HCT116 (cell line): ENCODE measurements around the gene LRRC61. TPM values are rescaled to one million over a fixed set of nuclear protein-coding genes. Genes with fewer than 3 reads are reported as not detected.

ENCODE experiments used
- ATAC-seq: fragments of 200-7000 bp; cut with Tn5 transposase; 2 replicates; pipeline ENCODE4 v1.9.1; 2020; ENCODE audit warnings: mild to moderate bottlenecking, moderate library complexity
- BruUV-seq: library from RNA; stranded (reverse); fragments of 400-500 nt; replicated peaks from 2 replicates; lab custom pipeline; 2021; lab: Mats Ljungman, UMichigan
- CTCF ChIA-PET: fragments of 300-600 bp; sonication (Branson Sonifier 250); formaldehyde crosslinking; loops from one replicate; lab custom pipeline; 2021; ENCODE audit warnings: antibody characterized with exemption; lab: Charles Lee
- POLR2A ChIA-PET: fragments of 300-600, 350-600 bp; sonication (Branson Sonifier 250); formaldehyde crosslinking; loops from one replicate; lab custom pipeline; 2021; ENCODE audit warnings: antibody characterized with exemption; lab: Charles Lee
- RAD21 ChIA-PET, 2 experiments: fragments of 300-600 bp; sonication (Branson Sonifier 250); formaldehyde crosslinking; loops; one replicate each; lab custom pipeline; 2023; ENCODE audit warnings: low total read pairs in 2 of 2; ENCODE audit not compliant: uncharacterized antibody in 2 of 2, unreplicated experiment in 2 of 2, low non-redundant PET in 1 of 2; lab: Charles Lee
- DNase-seq: peaks from one replicate; pipeline ENCODE4 v3.0.0-alpha.2; 2010; ENCODE audit warnings: low read depth, low spot score
- H2AFZ ChIP-seq: fragments of 200-600 bp; shearing (Covaris generic), sonication (generic); 2 replicates; pipeline ENCODE4 v1.6.1; 2017; ENCODE audit warnings: low read depth, mixed run types, mixed read lengths, antibody characterized with exemption, low read length; ENCODE audit not compliant: poor library complexity, severe bottlenecking
- H3K27ac ChIP-seq: 2 replicates; pipeline ENCODE4 v1.5.1; 2012; ENCODE audit warnings: low read depth, low read length
- H3K27me3 ChIP-seq: fragments of 200-600 bp; sonication (generic); 2 replicates; pipeline ENCODE4 v1.6.1; 2016; ENCODE audit warnings: mixed run types, low read length, mixed read lengths; ENCODE audit not compliant: insufficient read depth
- H3K36me3 ChIP-seq, 2 experiments: fragments of 200-500 bp in 1 of 2; fragments of 200-600 bp in 1 of 2; sonication (Bioruptor generic) in 1 of 2; sonication (generic) in 1 of 2; 2 replicates each; pipeline versions ENCODE4 v1.5.1 to v1.6.1; 2014 to 2016; ENCODE audit warnings: low read length in 2 of 2, inconsistent platforms in 1 of 2, mixed read lengths in 1 of 2, mixed run types in 1 of 2; ENCODE audit not compliant: insufficient read depth in 2 of 2, control insufficient read depth in 1 of 2
- H3K4me1 ChIP-seq, 2 experiments: fragments of 200-600 bp in 1 of 2; sonication (generic) in 1 of 2; 2 replicates each; pipeline versions ENCODE4 v1.5.1 to v1.6.1; 2012 to 2017; ENCODE audit warnings: low read length in 2 of 2, inconsistent platforms in 1 of 2, mild to moderate bottlenecking in 1 of 2, mixed read lengths in 1 of 2, mixed run types in 1 of 2, moderate library complexity in 1 of 2; ENCODE audit not compliant: insufficient read depth in 2 of 2, control insufficient read depth in 1 of 2
- H3K4me2 ChIP-seq: fragments of 200-600 bp; sonication (generic); 2 replicates; pipeline ENCODE4 v1.6.1; 2017; ENCODE audit warnings: mixed run types, low read length, mixed read lengths
- H3K4me3 ChIP-seq, 2 experiments: fragments of 200-600 bp in 1 of 2; sonication (generic) in 1 of 2; replicated peaks in 1 of 2; 2 replicates each; pipeline ENCODE4 v1.5.1; 2011 to 2016; ENCODE audit warnings: low read length in 2 of 2, control low read depth in 1 of 2, low read depth in 1 of 2, mild to moderate bottlenecking in 1 of 2, mixed read lengths in 1 of 2, mixed run types in 1 of 2
- H3K79me2 ChIP-seq: fragments of 200-600 bp; sonication (generic); 2 replicates; pipeline ENCODE4 v1.6.1; 2017; ENCODE audit warnings: mild to moderate bottlenecking, mixed run types, low read length, moderate library complexity, mixed read lengths; ENCODE audit not compliant: insufficient read depth
- H3K9ac ChIP-seq: fragments of 200-600 bp; sonication (generic); 2 replicates; pipeline ENCODE4 v1.6.1; 2016; ENCODE audit warnings: low read length, mixed read lengths
- H3K9me2 ChIP-seq: fragments of 200-600 bp; sonication (generic), shearing (Covaris generic); 2 replicates; pipeline ENCODE4 v1.6.1; 2017; ENCODE audit warnings: mixed run types, mild to moderate bottlenecking, moderate library complexity; ENCODE audit not compliant: insufficient read depth
- H3K9me3 ChIP-seq, 2 experiments: fragments of 200-500 bp in 1 of 2; fragments of 200-600 bp in 1 of 2; sonication (Bioruptor generic) in 1 of 2; sonication (generic) in 1 of 2; 2 replicates each; pipeline ENCODE4 v1.6.1; 2014 to 2017; ENCODE audit warnings: low read length in 2 of 2, mixed read lengths in 2 of 2, inconsistent platforms in 1 of 2, low read depth in 1 of 2, mild to moderate bottlenecking in 1 of 2, mixed run types in 1 of 2, moderate library complexity in 1 of 2; ENCODE audit not compliant: control insufficient read depth in 1 of 2, insufficient read depth in 1 of 2
- H4K20me1 ChIP-seq: fragments of 200-600 bp; sonication (generic), shearing (Covaris generic); 2 replicates; pipeline ENCODE4 v1.6.1; 2017; ENCODE audit warnings: mixed run types, mild to moderate bottlenecking, moderate library complexity; ENCODE audit not compliant: insufficient read depth
- CBX3 ChIP-seq: IDR thresholded peaks from 2 replicates; pipeline ENCODE4 v1.6.1; 2012; ENCODE audit warnings: low read depth
- CEBPB ChIP-seq: IDR thresholded peaks from 2 replicates; pipeline ENCODE4 v1.6.1; 2012; ENCODE audit warnings: low read depth
- EGR1 ChIP-seq: IDR thresholded peaks from 2 replicates; pipeline ENCODE4 v1.6.1; 2012; ENCODE audit warnings: low read depth
- ELF1 ChIP-seq: IDR thresholded peaks from 2 replicates; pipeline ENCODE4 v1.6.1; 2012; ENCODE audit warnings: low read depth, borderline replicate concordance
- EZH2 ChIP-seq: fragments of 200-600 bp; sonication (generic); IDR thresholded peaks from 2 replicates; pipeline ENCODE4 v1.6.1; 2017; ENCODE audit warnings: antibody characterized with exemption, mixed run types
- EZH2phosphoT487 ChIP-seq: fragments of 200-600 bp; IDR thresholded peaks from 2 replicates; pipeline ENCODE4 v1.6.1; 2018; ENCODE audit warnings: antibody characterized with exemption, borderline replicate concordance
- JUND ChIP-seq: IDR thresholded peaks from 2 replicates; pipeline ENCODE4 v1.6.1; 2012
- MAX ChIP-seq: IDR thresholded peaks from 2 replicates; pipeline ENCODE4 v1.6.1; 2012
- POLR2AphosphoS5 ChIP-seq: IDR thresholded peaks from 2 replicates; pipeline ENCODE4 v1.6.1; 2011; ENCODE audit warnings: mild to moderate bottlenecking, low read depth, low read length, moderate library complexity
- REST ChIP-seq: IDR thresholded peaks from 2 replicates; pipeline ENCODE4 v1.6.1; 2012; ENCODE audit warnings: low read depth
- SIN3A ChIP-seq: IDR thresholded peaks from 2 replicates; pipeline ENCODE4 v1.6.1; 2012; ENCODE audit warnings: low read depth
- SP1 ChIP-seq: IDR thresholded peaks from 2 replicates; pipeline ENCODE4 v1.6.1; 2012; ENCODE audit warnings: low read depth
- SRF ChIP-seq: IDR thresholded peaks from 2 replicates; pipeline ENCODE4 v1.6.1; 2012; ENCODE audit warnings: low read depth
- YY1 ChIP-seq: IDR thresholded peaks from 2 replicates; pipeline ENCODE4 v1.6.1; 2011; ENCODE audit warnings: low read length, low read depth, moderate library complexity, mild to moderate bottlenecking; ENCODE audit not compliant: insufficient replicate concordance; ENCODE audit errors: extremely low read depth
- ZBTB33 ChIP-seq: IDR thresholded peaks from 2 replicates; pipeline ENCODE4 v1.6.1; 2011; ENCODE audit warnings: mild to moderate bottlenecking, low read length, moderate library complexity; ENCODE audit not compliant: insufficient replicate concordance; ENCODE audit errors: extremely low read depth
- intact Hi-C: fragments of 100-400 bp; cut with micrococcal nuclease; formaldehyde crosslinking; loops from 2 replicates; pipeline ENCODE4 v1.10.0; 2022
- total RNA-seq: library from RNA; stranded (reverse); gene quantifications from one replicate; pipeline ENCODE4 v1.2.1, GENCODE V29; 2021; ENCODE audit not compliant: unreplicated experiment

LRRC61 gene
- total RNA-seq, 1 experiment from 2014 or later: 12.0 TPM

- TF ChIP-seq REST: no peak
- no peak for TF ChIP-seq EZH2
- TF ChIP-seq EGR1: no peak
- no peak for TF ChIP-seq SIN3A
- TF ChIP-seq SRF: no peak
- TF ChIP-seq YY1: no peak
Measured at GRCh38 chr7:150371996-150372270, 48.8 kb downstream of the LRRC61 start (continued).

- intact Hi-C loops: no loop called here
- H3K36me3 ChIP-seq: peaks cover 11 to 16% of the 10 kb centered on the region in 2 experiments; a peak in 3 of 4 replicates
- H3K79me2 ChIP-seq: peaks cover 44% of the 10 kb centered on the region
- no peaks in the 10 kb centered on the region for H3K9me3 ChIP-seq
- no peaks in the 10 kb centered on the region for H3K27me3 ChIP-seq
- no peak overlapping the region for H3K27ac ChIP-seq
- TF ChIP-seq CEBPB (no peak), SRF (no peak), POLR2AphosphoS5 (no peak), JUND (no peak), YY1 (no peak), ZBTB33 (no peak), MAX (no peak), SP1 (no peak), REST (no peak), EZH2phosphoT487 (no peak), ELF1 (no peak), CBX3 (no peak), SIN3A (no peak)
- TF ChIP-seq, all 23 proteins: peak for 0
- no peak for DNase-seq
- ChIA-PET RAD21 (no interaction called here), CTCF (no interaction called here), POLR2A (no interaction called here)
- no peak overlapping the region for H3K9ac ChIP-seq
- BruUV-seq: no TSS peak
- no peak overlapping the region for H2AFZ ChIP-seq
- H3K4me1 ChIP-seq: peaks cover 9 to 20% of the 10 kb centered on the region in 2 experiments
- H3K4me2 ChIP-seq: no peak overlapping the region
- H4K20me1 ChIP-seq: no peaks in the 10 kb centered on the region
- H3K4me3 ChIP-seq: no peak overlapping the region
- ATAC-seq: no peak
- no peaks in the 10 kb centered on the region for H3K9me2 ChIP-seq
Measured at GRCh38 chr7:150372271-150373048, 49.3 kb downstream of the LRRC61 start.
